Cardiac muscle cell (in vitro differentiated cells and primary cell): Measurements from ENCODE around the gene FXYD6. TPM values are rescaled to one million over a fixed set of nuclear protein-coding genes. Genes with fewer than 3 reads are reported as not detected.
A peak's percentile ranks its signal among the peaks of the same experiment; 100 is the strongest.

Experiments
- DNase-seq, 2 donors: peaks; one replicate each; pipeline versions ENCODE4 v3.0.0 to v3.0.0-alpha.2; 2010 to 2017; ENCODE audit warnings: low read depth in 1 of 2, low spot score in 1 of 2
- H3K27ac ChIP-seq: fragments of 200-600 bp; sonication (generic); 2 replicates; pipeline ENCODE4 v1.5.1; 2016
- H3K27me3 ChIP-seq: fragments of 200-600 bp; sonication (generic); 2 replicates; pipeline ENCODE4 v1.6.0; 2016; ENCODE audit warnings: control low read depth
- H3K36me3 ChIP-seq: fragments of 200-600 bp; sonication (generic); 2 replicates; pipeline ENCODE4 v1.5.1; 2016; ENCODE audit warnings: control low read depth
- H3K4me1 ChIP-seq: fragments of 200-600 bp; sonication (generic); 2 replicates; pipeline ENCODE4 v1.8.1; 2017; ENCODE audit warnings: low read depth, mild to moderate bottlenecking, mixed run types
- H3K4me3 ChIP-seq: fragments of 200-600 bp; sonication (generic); 2 replicates; pipeline ENCODE4 v1.5.1; 2016; ENCODE audit warnings: mild to moderate bottlenecking
- H3K9me3 ChIP-seq: fragments of 200-600 bp; sonication (generic); 2 replicates; pipeline ENCODE4 v1.5.1; 2017; ENCODE audit warnings: low read depth, mild to moderate bottlenecking, control low read depth
- polyA plus RNA-seq: library from polyadenylated mRNA; unstranded; fragments of >200 nt; fragmentation: Nextera tagmentation; extraction: Ambion mirVana; gene quantifications from 2 replicates; pipeline ENCODE4 v1.2.1, GENCODE V29; 2016
- total RNA-seq: library from RNA; depleted of rRNA; stranded (reverse); fragments of >200 nt; gene quantifications from 2 replicates; pipeline ENCODE4 v1.2.3, GENCODE V29; 2016
- TF ChIP-seq, protein P1 (sequence below): IDR thresholded peaks from 2 replicates; pipeline ENCODE4 v1.5.1; 2012; ENCODE audit warnings: low read depth, mild to moderate bottlenecking, low read length

Gene FXYD6
- total and polyA plus RNA-seq, 2 experiments from 2014 or later, result 310 to 403 TPM

GRCh38 chr11:117878314-117878938 lies 2.0 kb upstream of the FXYD6 start:
- Histone ChIP-seq H3K27ac (no peak overlapping the region), H3K36me3 (no peaks in the 10 kb centered on the region), H3K4me3 (no peak overlapping the region), H3K27me3 (no peaks in the 10 kb centered on the region), H3K9me3 (no peaks in the 10 kb centered on the region), H3K4me1 (peaks cover 31% of the 10 kb centered on the region)
- DNase-seq, result no peak
- TF ChIP-seq, protein P1, sequence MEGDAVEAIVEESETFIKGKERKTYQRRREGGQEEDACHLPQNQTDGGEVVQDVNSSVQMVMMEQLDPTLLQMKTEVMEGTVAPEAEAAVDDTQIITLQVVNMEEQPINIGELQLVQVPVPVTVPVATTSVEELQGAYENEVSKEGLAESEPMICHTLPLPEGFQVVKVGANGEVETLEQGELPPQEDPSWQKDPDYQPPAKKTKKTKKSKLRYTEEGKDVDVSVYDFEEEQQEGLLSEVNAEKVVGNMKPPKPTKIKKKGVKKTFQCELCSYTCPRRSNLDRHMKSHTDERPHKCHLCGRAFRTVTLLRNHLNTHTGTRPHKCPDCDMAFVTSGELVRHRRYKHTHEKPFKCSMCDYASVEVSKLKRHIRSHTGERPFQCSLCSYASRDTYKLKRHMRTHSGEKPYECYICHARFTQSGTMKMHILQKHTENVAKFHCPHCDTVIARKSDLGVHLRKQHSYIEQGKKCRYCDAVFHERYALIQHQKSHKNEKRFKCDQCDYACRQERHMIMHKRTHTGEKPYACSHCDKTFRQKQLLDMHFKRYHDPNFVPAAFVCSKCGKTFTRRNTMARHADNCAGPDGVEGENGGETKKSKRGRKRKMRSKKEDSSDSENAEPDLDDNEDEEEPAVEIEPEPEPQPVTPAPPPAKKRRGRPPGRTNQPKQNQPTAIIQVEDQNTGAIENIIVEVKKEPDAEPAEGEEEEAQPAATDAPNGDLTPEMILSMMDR, result no peak

DNA sequence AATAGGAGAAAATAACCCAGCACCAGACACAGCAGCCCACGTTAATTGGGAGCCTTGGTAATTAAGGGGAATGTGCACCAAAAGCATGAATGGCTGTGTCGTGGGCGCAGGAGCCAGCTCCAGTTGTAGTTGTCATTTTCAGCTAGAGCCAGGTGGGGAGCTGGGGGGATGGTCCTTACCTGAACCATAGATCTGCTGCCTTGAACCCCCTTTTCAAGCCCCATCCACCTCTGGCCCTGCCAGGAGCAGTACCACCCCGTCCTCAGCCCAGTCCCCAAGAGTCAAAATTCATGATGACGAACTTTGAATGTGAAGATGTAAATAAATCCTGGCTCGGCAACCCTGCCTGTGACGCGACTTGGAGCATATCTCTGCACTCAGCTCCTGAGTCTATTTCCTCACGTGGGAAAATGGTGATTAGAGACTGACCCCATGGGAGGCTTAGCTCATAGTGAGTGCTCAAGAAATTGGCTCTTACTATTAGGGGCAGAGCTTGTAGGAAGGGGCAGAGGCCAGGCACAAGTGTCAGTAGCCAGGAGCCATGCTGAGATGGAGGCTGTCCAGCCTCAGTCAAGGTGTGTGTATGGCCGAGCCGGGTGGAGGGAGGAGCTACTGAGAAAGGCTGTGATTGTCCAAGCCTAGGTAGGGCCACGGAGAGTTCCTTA lies 794 bp upstream of the FXYD6 start:
- Histone ChIP-seq H3K27me3 (no peaks in the 10 kb centered on the region), H3K9me3 (no peaks in the 10 kb centered on the region), H3K27ac (peak overlapping the region; percentile 43), H3K4me1 (peaks cover 19% of the 10 kb centered on the region), H3K36me3 (no peaks in the 10 kb centered on the region), H3K4me3 (peak overlapping the region; percentile 81)
- DNase-seq, result peak in 1 of 2 donors; percentile 30
- TF ChIP-seq, protein P1, result no peak

- TF ChIP-seq, protein P1, result no peak
- Histone ChIP-seq H3K4me1 (peaks cover 15% of the 10 kb centered on the region), H3K27ac (no peak overlapping the region), H3K27me3 (no peaks in the 10 kb centered on the region), H3K4me3 (peak overlapping the region; percentile 81), H3K9me3 (no peaks in the 10 kb centered on the region), H3K36me3 (no peaks in the 10 kb centered on the region)
- DNase-seq, result no peak
Measured at GRCh38 chr11:117876059-117876340, 458 bp downstream of the FXYD6 start.

- no peaks in the 10 kb centered on the region for H3K36me3 ChIP-seq
- H3K4me1 ChIP-seq, result peaks cover 18% of the 10 kb centered on the region
- no peak overlapping the region for H3K27ac ChIP-seq
- peak overlapping the region; percentile 81 for H3K4me3 ChIP-seq
- no peaks in the 10 kb centered on the region for H3K9me3 ChIP-seq
- peak in 1 of 2 donors; percentile 42 for DNase-seq
- TF ChIP-seq, protein P1, result no peak
- no peaks in the 10 kb centered on the region for H3K27me3 ChIP-seq
Measured at GRCh38 chr11:117875382-117876058, 938 bp downstream of the FXYD6 start.

DNA sequence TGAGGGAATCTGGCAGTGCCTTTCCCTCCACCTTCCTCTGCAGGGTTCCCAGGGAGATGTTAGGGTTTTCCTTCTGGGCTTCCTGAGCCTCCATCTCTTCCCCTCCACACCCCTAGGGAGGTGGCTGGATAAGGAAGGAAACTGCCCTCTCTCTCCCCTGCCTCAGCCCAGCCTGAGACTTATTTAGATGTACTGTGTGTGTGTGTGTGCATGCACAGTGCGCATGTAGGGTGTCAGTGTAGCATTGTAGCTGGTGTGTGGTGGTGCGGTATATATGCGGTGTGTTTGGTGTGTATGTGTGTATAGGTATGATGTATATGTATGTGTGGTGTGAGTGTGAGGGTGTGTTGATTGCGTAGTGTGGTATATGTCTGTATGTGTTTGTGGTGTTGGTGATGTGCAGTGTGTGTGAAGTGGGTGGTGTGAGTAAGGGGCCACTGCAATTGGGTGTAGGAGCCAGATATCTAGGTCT lies 1.5 kb downstream of the FXYD6 start:
- TF ChIP-seq, protein P1, result no peak
- no peak overlapping the region for H3K27ac ChIP-seq
- H3K9me3 ChIP-seq, result no peaks in the 10 kb centered on the region
- no peaks in the 10 kb centered on the region for H3K36me3 ChIP-seq
- peaks cover 24% of the 10 kb centered on the region for H3K4me1 ChIP-seq
- H3K4me3 ChIP-seq, result peak overlapping the region; percentile 81
- DNase-seq, result no peak
- H3K27me3 ChIP-seq, result no peaks in the 10 kb centered on the region
